Measurements from ENCODE around the gene S1PR4.

Gene S1PR4, protein sequence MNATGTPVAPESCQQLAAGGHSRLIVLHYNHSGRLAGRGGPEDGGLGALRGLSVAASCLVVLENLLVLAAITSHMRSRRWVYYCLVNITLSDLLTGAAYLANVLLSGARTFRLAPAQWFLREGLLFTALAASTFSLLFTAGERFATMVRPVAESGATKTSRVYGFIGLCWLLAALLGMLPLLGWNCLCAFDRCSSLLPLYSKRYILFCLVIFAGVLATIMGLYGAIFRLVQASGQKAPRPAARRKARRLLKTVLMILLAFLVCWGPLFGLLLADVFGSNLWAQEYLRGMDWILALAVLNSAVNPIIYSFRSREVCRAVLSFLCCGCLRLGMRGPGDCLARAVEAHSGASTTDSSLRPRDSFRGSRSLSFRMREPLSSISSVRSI

DNA sequence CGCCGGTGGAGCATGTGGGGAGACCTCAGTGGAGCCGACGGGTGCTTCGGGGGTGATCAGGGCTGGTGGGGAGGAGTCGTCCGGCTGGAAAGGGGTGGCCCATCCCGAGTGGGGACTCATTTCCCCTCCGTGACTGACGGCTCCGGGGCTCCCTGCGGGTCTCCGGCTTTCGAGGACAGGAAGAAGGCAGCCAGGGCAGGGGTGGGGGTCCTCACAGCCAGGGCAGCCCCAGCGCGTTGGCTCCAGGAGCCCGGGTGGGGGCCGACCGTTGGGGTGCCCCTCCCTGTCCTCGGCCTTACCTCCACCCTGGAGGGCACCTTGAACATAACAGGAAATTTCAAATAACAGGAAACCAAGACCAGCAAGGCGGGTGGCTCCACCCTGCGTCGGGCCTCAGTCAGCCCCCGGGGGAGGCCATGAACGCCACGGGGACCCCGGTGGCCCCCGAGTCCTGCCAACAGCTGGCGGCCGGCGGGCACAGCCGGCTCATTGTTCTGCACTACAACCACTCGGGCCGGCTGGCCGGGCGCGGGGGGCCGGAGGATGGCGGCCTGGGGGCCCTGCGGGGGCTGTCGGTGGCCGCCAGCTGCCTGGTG is at the start of gene S1PR4:
Gene S1PR4, plus strand, starts transcription at position 393 of the 596 bp plus-strand sequence. Its CDS starts 24 bp downstream, at position 417.
- DNase-seq, result no peak

DNA sequence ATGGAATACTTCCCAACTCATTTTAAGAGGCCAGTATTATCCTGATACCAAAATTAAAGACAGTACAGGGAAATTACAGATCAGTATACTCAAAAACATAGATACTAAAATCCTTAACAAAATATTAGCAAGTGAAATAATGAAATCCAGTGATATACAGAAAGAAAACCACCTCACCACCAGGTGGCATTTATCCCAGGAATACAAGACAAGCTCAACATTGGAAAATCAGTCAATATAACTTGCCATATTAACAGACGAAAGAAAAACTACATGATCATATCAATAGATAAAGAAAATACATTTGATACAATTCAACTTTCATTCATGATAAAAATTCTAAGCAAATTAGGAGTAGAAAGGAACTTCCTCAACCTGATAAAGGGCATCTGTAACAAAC is 49.5 kb upstream of the S1PR4 start:
- DNase-seq, result no peak

DNA sequence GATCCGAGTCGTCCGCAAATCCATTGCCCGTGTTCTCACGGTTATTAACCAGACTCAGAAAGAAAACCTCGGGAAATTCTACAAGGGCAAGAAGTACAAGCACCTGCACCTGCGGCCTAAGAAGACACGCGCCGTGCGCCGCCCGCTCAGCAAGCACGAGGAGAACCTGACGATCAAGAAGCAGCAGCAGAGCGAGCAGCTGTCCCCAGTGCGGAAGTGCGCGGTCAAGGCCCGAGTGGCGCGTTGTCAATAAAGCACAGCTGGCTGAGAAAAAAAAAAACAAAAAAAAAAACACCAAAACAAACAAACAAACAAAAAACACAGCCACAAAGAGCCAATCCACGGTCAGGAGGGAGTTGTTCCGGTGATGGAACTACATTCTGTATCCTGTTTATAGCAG is 47.4 kb upstream of the S1PR4 start:
- DNase-seq, result no peak

DNA sequence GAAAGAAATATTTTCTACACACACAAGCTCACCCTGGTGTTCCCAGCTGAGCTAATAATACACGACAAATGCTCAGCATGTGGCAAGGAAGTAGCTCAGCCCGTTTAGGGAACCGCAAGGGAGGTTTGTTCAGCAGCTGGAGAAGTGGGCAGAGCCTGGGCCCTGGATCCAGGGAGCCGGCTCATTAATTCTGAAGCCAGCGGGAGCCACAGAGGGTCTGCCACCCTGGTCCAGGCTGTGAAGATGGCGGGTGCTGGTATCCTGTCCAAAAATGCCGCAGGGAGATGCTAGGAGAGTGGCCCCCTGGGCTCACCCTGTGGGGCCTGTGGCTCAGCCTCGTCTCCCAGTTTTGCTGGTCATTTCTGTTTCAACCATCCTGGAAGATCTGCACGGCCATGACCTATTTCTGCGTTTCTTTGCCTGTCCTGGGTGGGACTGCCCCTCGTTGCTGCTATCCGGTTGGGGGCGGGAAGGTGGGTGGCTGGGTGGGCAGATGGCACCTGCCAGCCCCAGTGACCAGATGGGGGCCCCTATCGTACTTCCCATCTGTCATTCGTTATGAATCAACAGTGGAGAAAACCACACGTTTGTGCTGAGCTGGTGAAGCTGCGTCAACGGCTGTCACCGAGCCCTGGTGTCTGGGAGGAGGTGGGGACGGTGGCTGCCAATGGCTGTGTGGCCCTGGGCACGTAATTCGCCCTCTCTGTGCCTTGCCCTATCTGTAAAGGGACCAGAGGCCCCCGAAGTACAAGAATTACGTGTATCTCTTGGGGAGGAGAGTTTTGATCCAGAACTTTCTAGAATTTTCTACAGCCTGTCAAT is 45.4 kb upstream of the S1PR4 start:
- DNase-seq, result peak; percentile 22

DNA sequence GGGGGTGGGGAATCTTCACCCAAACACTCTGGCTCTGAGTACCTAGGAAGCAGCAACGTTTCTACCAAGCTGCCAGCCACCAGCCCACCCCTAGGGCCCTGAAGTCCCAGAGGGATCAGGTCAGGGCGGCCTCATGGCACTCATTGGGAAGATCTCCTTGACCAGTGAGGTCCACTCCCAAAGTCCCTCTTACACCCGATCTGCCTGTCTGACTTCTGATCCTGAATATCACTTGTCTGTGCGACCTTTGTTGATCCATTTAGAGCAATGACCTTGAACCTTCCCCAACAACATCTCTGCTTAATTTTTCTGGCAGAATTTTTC is 44.8 kb upstream of the S1PR4 start:
- DNase-seq, result no peak

DNA sequence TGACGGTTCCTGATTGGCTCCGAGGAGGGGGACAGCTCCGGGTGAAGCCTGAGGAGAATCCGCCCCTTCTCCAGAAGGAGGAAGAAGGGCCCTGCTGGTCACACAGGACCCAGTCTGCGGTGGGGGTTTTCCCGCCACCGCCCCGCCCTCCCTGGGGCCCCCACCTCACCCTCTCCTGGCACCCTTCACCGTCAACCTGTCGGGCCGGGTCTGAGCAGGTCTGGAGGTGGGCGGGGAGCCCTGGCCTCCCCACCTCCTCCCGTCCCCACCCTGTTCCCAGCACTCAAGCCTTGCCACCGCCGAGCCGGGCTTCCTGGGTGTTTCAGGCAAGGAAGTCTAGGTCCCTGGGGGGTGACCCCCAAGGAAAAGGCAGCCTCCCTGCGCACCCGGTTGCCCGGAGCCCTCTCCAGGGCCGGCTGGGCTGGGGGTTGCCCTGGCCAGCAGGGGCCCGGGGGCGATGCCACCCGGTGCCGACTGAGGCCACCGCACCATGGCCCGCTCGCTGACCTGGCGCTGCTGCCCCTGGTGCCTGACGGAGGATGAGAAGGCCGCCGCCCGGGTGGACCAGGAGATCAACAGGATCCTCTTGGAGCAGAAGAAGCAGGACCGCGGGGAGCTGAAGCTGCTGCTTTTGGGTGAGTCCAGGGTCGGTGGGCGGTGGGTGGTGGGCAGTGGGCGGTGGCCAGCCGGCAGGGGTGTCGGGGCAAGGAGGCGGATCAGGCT is 42.4 kb upstream of the S1PR4 start, which contains the start of gene GNA15:
Gene GNA15, plus strand, starts transcription at position 73 of the 723 bp plus-strand sequence. Its CDS starts 418 bp downstream, at position 491.
- DNase-seq, result no peak

DNA sequence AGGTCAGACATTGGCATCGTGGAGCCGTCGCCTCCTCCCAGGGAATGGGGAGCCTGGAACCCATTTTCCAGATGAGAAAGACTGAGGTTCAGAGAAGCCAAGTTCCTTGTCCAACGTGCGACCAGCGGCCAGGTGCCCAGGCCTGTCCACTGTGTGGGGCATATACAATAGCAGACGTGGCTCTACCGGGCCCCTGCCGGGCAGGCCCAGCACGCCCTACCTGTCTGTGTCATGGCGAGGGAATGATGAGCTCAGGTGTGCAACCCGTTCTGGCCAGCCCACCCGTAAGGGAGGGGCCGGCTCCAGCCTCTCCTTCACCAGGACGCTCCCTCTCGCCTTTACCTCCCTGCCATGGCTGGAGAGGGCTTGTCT is 41.9 kb upstream of the S1PR4 start:
- DNase-seq, result no peak

DNA sequence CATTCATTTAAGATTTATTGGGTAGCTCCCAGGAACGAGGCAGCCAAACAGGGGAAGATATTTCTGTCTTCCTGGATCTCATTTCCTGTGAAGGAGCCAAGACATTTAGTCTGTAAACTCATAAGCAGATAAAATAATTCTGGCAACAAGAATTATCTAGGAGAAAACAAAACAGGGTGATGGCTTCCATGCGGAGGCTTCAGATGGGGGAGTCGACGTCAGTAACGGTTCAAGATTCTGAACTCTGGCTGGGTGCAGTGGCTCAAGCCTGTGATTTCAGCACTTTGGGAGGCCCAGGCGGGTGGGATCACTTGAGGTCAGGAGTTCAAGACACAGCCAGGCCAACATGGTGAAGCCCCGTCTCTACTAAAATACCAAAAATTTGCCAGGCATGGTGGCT is 41.5 kb upstream of the S1PR4 start:
- DNase-seq, result no peak

DNA sequence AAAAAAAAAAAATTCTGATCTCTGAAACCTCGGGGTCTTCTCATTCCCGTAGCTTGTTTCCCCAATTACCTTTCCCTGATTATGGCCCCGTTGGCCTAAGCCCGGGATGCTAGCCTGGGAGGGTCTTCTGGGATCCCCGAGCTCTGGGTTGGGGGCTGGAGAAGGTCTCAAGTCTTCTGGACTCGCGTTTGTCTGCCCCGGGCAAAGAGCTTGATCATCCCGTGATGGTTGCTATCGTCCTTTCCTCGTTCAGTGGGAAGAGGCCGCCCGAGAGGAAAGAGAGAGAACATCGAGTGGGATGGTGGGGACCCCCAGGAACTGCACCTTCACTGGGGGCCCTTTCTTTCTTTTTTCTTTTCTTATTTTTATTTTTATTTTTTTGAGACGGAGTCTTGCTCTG is 40.3 kb upstream of the S1PR4 start:
- no peak for DNase-seq

DNA sequence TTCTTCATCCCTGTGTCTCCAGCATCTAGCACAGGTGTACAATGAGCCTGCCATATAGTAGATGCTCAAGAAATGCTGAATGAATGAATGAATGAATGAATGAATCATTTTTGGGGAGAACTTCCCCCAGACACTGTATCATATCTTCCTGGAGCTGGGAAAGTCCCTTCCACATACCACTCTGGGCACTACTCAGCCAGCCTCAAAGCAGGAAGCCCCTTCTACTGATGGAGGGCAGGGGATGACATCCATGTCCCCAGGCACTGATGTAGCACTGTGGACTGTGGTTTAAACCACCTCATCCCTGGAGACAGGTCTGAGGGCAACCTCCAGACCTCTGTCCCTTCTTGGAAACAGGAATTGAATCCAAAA is 37.9 kb upstream of the S1PR4 start:
- no peak for DNase-seq

DNA sequence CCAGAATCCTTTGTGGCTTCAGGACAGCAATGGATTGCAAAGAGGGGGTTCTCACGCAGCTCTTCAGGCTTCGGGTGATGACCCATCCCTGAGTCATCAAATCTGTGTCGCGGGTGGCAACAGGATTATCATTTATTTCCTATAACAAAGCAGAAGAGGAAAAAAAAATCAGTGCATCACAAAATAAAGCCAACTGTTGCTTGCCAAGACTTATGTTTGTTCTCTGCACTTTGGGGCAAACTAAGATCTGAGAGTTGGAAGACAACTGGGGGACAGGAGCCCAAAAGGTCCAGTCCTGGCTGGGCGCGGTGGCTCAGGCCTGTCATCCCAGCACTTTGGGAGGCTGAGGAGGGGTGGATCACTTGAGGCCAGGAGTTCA is 36.3 kb upstream of the S1PR4 start:
- DNase-seq, result no peak

DNA sequence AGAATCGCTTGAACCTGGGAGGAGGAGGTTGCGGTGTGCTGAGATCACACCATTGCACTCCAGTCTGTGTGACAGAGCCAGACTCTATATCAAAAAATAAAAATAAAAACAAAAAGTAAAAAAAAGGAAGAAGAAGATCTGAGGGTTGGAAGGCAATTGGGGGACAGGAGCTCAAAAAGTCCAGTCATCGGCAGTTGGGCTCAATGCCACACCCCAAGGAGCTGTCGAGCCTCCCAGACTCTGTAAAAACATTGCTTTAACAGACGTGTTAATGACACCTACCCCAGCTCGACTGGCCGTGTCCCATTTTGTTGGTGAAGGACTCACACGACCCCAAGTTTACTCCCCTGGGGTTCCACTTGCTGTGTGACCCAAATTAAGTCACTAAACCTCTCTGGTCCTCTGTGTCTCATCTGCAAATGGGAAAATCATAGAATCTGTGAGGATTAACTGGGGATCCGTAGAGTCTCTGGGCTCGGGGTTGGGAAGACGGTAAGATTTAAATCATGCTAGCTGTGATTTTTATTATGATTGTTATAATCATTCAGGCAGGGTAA is 35.7 kb upstream of the S1PR4 start:
- no peak for DNase-seq

DNA sequence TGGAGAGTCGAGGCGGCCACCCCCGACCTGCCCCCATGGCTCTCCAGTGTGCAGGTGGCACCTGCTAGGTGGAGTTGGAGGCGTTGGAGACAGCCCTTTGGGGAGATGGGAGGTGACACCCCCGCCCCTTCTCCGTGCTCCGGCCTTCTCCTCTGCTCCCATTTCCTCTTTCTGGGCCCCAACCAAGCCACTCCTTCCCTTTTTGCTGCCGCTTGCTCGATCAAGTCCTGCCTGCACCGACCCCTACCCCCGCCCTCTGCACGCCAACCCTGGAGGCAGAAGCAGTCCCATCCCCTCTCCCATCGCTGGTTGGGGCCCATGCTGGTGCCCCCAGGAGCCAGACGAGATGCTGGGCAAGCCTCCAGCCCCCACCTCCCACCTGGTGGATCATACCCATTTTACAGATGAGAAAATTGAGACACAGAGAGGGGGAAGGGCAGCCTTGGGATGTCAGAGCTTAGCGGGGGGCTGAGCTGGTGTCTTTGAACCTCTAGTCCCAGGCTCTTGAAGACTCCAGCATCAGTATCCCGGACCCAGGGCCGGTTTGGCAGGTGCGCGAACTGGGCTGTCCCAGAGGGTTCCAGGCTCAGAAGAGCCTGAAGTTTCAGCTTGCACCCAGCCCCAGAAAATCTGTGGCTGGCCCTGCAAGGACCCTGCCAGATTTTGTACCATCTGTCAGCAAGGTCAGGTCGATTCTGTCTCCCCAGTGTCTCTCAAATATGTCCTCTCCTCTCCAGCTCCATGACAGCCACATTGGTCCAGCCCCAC is 32.5 kb upstream of the S1PR4 start:
- no peak for DNase-seq

DNA sequence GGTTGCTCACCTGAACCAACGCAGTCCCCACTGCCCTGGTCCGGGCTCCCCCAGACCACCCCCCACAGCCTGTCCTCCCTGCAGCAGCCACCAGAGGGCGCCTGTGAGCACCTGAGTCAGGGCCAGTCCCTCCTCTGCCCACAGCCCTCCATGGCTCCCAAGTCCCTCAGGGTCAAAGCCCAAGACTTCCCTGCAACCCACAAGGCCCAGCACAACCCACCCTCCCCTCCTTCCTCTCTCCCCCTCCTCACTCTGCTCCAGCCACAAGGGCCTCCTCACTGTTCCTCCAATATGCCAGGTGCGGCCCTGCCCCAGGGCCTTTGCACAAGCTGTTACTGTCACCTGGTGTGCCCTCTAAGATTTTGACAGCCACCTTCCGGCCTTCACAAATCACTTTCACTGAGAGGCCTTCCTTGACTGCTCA is 31.9 kb upstream of the S1PR4 start:
- DNase-seq, result no peak

DNA sequence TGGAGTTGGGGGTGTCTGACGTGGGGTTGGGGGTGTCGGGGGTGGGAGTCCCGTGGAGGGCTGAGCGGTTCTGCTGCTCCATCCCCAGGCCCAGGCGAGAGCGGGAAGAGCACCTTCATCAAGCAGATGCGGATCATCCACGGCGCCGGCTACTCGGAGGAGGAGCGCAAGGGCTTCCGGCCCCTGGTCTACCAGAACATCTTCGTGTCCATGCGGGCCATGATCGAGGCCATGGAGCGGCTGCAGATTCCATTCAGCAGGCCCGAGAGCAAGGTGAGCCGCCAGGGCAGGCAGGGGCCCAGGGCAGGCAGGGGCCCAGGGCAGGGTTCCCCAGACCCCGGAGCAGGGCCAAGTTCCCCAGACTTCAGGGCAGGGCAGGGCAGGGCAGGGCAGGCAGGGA is 30.1 kb upstream of the S1PR4 start:
- DNase-seq, result no peak

DNA sequence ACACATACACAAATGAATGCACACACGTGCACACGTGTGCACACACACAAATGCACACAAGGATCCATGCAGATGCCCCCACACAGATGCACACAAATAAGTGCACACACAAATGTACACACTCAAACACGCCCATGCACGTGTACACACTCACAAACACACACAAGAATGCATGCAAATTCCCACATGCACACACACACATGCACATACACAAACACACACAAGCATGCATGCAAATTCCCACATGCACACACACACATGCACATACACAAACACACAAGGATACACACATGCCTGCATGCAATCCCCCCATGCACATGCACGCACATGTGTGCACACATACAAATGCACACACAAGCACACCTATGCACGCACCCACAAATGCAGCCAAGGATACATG is 29.5 kb upstream of the S1PR4 start:
- no peak for DNase-seq

DNA sequence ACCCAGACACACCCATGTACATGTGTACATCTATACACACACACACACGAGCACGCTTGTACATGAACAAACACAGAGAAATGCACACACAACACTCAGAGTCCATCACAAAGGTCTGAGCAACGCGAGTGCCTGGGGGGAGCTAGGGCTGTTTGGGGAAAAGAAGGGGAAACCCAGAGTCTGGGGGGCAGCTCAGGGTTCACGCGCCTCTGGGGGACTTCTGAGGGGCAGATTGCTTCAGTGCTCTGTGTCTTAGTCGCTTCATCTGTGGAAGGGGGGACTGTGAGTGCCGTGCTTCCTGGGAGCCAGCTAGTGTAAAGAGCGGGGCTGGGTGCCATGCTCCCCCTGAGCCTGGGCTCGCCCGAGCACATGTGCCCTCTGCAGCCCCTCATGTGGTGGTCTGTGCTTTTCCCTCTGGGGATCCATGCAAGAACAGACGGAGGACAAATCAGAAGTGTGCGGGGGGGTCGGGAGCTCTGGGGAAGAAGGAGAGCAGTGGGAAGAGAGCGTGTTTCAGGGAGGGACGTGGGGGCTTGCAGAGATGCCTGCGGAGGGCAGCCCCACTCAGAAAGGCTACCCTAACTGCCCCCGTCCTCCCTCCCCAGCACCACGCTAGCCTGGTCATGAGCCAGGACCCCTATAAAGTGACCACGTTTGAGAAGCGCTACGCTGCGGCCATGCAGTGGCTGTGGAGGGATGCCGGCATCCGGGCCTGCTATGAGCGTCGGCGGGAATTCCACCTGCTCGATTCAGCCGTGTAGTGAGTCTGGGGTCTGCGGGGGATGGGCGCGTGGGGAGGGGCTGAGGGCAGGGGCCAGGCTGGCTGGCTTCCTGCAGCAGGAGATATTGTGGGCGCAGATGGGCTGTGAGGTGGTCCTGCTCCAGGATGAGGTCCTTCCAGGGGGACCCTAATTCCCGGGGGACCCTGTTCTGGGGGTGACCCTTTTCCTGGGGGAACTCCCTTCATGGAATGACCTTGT is 28.8 kb upstream of the S1PR4 start:
- no peak for DNase-seq

DNA sequence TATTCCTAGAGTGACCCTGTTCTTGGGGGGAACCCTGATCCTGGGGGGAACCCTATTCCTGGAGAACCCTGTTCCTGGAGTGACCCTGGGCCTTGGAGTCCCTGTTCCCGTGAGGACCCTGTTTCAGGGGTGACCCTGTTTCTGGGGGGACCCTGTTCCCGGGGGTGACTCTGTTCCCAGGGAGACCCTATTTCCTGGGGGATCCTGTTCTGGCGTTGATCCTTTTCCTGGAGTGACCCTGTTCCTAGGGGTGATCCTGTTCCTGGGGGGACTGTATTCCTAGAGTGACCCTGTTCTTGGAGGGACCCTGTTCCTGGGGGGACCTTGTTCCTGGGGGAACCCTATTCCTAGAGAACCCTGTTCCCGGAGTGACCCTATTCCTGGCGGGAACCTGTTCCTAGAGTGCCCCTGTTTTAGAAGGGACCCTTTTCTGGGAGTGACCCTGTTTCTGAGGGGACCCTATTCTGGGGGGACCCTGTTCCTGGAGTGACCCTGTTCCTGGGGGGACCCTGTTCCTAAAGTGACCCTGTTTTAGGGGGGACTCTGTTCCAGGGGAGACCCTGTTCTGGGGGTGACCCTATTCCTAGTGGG is 27.7 kb upstream of the S1PR4 start:
- no peak for DNase-seq

DNA sequence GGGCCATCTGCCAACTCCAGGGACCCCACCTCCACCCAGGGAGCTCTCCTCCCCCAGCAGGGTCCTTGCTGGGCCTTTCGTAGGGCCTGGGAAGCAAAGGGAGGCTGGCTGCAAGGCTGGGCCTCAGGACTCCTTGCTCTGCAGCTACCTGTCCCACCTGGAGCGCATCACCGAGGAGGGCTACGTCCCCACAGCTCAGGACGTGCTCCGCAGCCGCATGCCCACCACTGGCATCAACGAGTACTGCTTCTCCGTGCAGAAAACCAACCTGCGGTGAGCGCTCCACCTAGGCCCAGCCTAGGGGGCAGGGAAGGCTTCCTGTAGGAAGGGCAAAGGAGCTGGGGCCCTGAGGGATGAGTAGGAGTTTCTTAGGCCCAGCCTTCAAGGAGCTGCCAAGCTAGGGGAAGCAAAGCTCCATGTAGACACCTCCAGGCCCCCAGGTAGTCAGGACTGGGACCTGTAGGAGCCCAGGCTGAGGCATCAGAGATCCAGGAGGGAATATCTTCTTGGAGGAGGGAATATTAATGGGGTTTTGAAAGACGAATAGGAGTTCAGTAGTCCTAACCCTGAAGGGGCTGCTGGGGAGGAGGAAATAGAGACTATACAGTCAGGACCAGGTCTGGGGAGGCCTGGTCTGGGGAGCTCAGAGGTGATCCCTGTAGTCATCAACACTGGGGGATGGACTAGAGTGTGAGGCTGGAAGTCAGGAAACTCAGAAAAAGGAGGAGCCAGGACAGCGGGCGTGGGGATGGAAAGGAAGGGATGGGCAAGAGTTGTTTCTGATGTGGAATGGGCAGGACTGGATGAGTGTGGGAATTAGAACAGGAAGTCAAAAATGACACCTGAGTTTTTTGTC is 26.8 kb upstream of the S1PR4 start:
- no peak for DNase-seq

DNA sequence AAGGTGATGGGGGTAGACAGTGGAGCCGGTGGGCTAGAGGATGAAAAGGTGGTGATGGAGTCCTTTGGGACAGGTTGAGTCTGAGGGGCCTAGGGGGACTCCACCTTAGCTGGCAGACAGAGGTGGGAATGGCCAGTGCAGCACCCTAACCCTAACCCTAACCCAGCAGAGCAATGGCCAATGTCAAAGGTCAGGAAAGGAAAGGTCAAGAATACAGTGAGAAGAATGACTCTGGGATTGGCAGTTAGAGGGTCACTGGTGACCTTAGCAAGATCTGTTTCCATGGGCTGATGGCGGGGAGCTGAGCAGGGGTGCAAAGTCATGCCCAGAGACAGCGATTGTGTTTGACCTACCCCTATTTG is 26.2 kb upstream of the S1PR4 start:
- DNase-seq, result no peak

Data from NCI-H510A (cell line).